Ectodermal cell (in vitro differentiated cells): ENCODE measurements around the gene RIT2.
"Not testable (repeated sequence)": the region's sequence is repeated elsewhere in the genome, so short reads cannot be mapped to it uniquely, and the experiment has no call there.

Experiments used
- H3K27ac ChIP-seq: 2 replicates; pipeline ENCODE4 v1.7.0; 2013; ENCODE audit warnings: mild to moderate bottlenecking, low read depth, low read length; ENCODE audit not compliant: insufficient read depth, poor library complexity, severe bottlenecking
- H3K27me3 ChIP-seq: 2 replicates; pipeline ENCODE4 v1.7.0; 2013; ENCODE audit warnings: mild to moderate bottlenecking, low read length; ENCODE audit not compliant: insufficient read depth, control insufficient read depth, poor library complexity, severe bottlenecking
- H3K36me3 ChIP-seq: one replicate; pipeline ENCODE4 v1.7.0; 2013; ENCODE audit warnings: low read length; ENCODE audit not compliant: control insufficient read depth, insufficient read depth
- H3K4me1 ChIP-seq: one replicate; pipeline ENCODE4 v1.7.0; 2013; ENCODE audit warnings: low read length; ENCODE audit not compliant: control insufficient read depth, insufficient read depth
- H3K4me3 ChIP-seq: 2 replicates; pipeline ENCODE4 v1.7.0; 2013; ENCODE audit warnings: low read depth, low read length, control low read depth; ENCODE audit not compliant: insufficient read depth
- H3K9me3 ChIP-seq: 2 replicates; pipeline ENCODE4 v1.7.0; 2013; ENCODE audit warnings: mild to moderate bottlenecking, low read length, moderate library complexity; ENCODE audit not compliant: control insufficient read depth
- WGBS, 2 experiments: methylation state at CpG; one replicate each; pipeline ENCODE4 v1.1.7; 2013; ENCODE audit warnings: missing lambda C conversion rate in 2 of 2; 5-methylcytosine and 5-hydroxymethylcytosine counted together

Gene RIT2

DNA sequence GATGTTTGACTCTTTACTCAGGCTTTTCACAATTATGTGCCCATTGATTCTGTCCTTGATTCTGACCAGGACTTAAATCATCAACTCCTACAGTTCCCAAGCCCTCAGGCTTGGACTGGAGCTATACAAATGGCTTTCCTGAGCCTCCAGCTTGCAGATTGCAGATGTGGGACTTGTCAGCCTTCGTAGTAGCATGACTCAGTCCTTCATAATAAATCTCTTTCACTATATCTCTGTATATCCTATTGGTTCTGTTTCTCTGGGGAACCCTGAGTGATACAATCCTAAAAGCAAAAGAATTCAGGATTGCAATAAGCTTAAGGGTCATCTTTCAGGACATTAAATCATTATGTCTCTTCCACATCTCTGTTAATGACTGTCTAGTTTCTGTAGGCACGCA, 356.6 kb downstream of the RIT2 start:
- no peaks in the 10 kb centered on the region for H3K9me3 ChIP-seq
- no peaks in the 10 kb centered on the region for H3K36me3 ChIP-seq
- no peaks in the 10 kb centered on the region for H3K27me3 ChIP-seq
- H3K4me3 ChIP-seq, result no peak overlapping the region
- H3K4me1 ChIP-seq, result no peaks in the 10 kb centered on the region
- H3K27ac ChIP-seq, result no peak overlapping the region
- WGBS, 2 experiments, result 93 to 100% methylated on average over 2 of the region's 2 CpGs

DNA sequence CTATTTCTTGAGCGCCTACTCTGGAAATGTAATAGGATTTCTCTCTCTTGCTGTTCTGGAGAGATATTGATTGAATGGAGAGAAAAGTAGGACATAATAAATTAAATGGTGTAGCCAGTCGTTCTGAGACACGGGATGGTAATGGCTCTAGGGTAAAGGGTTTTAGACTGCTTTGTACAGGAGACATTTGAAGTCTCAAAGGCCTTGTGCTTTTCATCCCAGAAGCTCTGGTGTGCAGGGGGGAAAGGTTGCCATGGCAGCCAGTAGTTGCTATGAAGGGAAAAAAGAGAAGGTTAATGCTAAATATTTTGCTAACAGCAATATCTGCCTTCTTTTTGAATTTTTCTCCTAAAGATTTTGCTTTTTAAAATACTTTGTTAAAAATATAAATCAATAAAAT, 359.3 kb downstream of the RIT2 start:
- no peaks in the 10 kb centered on the region for H3K27me3 ChIP-seq
- 94 to 95% methylated on average over 3 of the region's 3 CpGs for WGBS, 2 experiments
- H3K27ac ChIP-seq, result no peak overlapping the region
- H3K4me1 ChIP-seq, result no peaks in the 10 kb centered on the region
- no peak overlapping the region for H3K4me3 ChIP-seq
- H3K9me3 ChIP-seq, result no peaks in the 10 kb centered on the region
- H3K36me3 ChIP-seq, result no peaks in the 10 kb centered on the region

DNA sequence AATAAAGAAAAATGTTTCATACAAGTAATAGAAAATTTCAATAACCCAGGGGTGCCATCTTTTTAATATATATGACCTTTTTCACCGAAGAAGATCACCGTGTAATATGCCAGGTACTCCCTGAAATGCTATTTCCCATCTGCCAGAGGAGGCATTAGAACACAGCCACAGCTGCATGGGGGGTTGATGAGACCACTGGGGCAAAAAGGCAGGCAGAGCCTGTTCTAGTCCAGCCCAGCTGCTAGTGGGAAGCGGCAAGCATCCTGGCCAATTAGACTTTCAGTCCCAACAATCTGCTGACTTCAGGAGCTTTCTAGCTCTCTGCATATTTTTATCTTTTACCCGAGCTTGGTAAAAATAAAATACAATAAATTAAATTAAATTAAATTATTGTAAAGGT, 362.6 kb downstream of the RIT2 start:
- no peaks in the 10 kb centered on the region for H3K9me3 ChIP-seq
- no peaks in the 10 kb centered on the region for H3K36me3 ChIP-seq
- H3K27me3 ChIP-seq, result no peaks in the 10 kb centered on the region
- no peak overlapping the region for H3K27ac ChIP-seq
- WGBS, 2 experiments, result 84 to 85% methylated on average over 3 of the region's 4 CpGs
- no peaks in the 10 kb centered on the region for H3K4me1 ChIP-seq
- no peak overlapping the region for H3K4me3 ChIP-seq

DNA sequence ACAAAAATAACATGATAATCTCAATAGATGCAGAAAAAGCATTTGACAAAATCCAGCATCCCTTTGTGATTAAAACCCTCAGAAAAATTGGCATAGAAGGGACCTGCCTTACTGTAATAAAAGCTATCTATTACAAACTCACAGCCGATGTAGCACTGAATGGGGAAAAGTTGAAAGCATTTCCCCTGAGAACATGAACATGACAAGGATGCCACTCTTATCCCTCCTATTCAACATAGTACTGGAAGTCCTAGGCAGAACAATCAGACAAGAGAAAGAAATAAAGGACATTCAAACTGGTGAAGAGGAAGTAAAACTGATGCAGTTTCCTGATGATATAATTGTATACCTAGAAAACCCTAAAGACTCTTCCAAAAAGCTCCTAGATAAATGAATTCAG, 368.7 kb downstream of the RIT2 start:
- Histone ChIP-seq H3K27ac (no peak overlapping the region), H3K27me3 (no peaks in the 10 kb centered on the region), H3K4me1 (no peaks in the 10 kb centered on the region), H3K9me3 (no peaks in the 10 kb centered on the region), H3K36me3 (no peaks in the 10 kb centered on the region), H3K4me3 (no peak overlapping the region)
- 77 to 80% methylated on average over 1 of the region's 1 CpG for WGBS, 2 experiments

DNA sequence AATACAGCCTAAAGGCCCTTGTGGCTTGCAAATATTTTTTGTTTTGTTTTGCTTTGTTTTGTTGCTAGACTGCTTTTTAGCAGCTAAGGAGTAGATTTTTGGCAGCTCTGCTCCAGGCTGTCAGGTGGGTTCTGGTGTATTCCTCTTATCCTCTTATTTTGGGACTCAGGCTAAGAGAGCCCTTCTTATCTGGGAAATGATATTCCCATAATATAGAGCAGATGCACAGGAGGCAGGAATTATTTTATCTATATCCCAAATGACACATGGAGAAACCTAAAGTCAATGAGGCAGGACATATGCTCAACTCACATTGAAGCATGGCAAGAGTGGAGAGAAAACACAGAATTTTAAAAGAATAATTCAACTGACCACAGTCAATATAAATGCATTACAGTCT, 369.6 kb downstream of the RIT2 start:
- no peaks in the 10 kb centered on the region for H3K9me3 ChIP-seq
- H3K36me3 ChIP-seq, result no peaks in the 10 kb centered on the region
- H3K27ac ChIP-seq, result no peak overlapping the region
- H3K4me3 ChIP-seq, result no peak overlapping the region
- no peaks in the 10 kb centered on the region for H3K27me3 ChIP-seq
- H3K4me1 ChIP-seq, result no peaks in the 10 kb centered on the region

DNA sequence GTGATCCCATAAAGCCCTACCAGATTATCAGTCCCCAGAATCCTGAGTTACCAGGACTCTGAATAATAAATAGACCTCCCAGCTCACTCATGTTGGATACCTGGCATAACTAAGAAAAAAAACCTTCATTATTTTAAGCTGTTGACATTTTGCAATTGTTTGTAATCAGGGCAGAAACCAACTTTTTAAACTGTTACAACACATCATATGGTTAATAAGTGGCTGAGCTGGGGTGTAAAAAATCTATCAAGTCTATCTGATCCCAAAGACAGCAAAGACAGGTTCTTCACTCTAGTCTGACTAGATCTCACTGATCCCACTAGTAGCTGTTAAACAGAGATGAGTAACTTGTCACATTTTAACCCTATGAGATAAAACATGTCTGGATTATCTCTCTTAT, 370.3 kb downstream of the RIT2 start:
- no peak overlapping the region for H3K27ac ChIP-seq
- no peaks in the 10 kb centered on the region for H3K36me3 ChIP-seq
- H3K4me3 ChIP-seq, result no peak overlapping the region
- no peaks in the 10 kb centered on the region for H3K9me3 ChIP-seq
- no peaks in the 10 kb centered on the region for H3K27me3 ChIP-seq
- no peaks in the 10 kb centered on the region for H3K4me1 ChIP-seq

DNA sequence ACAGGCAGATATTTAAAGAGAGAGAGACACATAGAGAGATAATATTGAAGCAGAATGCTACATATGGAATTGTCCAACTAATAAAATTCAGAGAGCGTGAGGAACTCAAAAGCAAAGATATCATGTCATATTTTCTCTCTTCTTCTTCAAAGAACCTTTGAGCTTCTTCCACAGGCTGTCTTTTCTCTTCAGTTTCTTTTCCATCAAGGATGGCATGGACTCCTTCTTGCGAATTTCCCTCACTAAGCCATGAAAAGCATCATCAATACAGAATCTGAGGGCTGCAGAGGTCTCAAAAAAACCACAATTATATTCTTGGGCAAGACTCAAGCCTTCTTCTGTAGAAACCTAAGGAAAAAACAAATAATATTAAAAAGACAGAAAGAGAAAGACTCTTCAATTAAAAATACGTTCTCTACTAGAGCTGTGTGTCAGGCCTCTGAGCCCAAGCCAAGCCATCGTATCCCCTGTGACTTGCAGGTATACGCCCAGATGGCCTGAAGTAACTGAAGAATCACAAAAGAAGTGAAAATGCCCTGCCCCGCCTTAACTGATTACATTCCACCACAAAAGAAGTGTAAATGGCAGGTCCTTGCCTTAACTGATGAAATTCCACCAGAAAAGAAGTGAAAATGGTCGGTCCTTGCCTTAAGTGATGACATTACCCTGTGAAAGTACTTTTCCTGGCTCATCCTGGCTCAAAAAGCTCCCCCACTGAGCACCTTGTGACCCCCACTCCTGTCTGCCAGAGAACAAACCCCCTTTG, 371.9 kb downstream of the RIT2 start:
- Histone ChIP-seq H3K36me3 (no peaks in the 10 kb centered on the region), H3K4me1 (no peaks in the 10 kb centered on the region), H3K9me3 (no peaks in the 10 kb centered on the region), H3K27ac (no peak overlapping the region), H3K27me3 (no peaks in the 10 kb centered on the region), H3K4me3 (no peak overlapping the region)
- 49 to 55% methylated on average over 7 of the region's 7 CpGs for WGBS, 2 experiments

DNA sequence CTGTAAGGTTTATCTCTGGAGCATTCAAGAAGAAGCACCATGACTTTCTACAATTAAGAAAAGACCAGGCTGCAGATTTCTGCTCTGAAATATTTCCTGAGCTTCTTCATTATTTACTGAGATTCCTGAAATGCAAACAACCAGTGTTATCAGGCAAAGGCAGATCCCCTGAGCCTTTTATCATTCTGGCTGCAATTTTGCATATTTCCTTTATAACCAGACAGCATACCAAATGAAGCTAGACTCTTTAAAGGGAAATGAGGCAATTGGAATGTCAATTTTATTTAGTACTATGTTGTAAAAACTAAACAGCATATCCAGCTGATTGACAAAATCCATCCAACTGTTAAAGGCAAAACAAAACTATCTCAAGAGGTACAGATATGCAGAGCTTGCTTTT, 372.5 kb downstream of the RIT2 start:
- no peak overlapping the region for H3K27ac ChIP-seq
- no peaks in the 10 kb centered on the region for H3K4me1 ChIP-seq
- no peaks in the 10 kb centered on the region for H3K27me3 ChIP-seq
- no peak overlapping the region for H3K4me3 ChIP-seq
- H3K36me3 ChIP-seq, result no peaks in the 10 kb centered on the region
- H3K9me3 ChIP-seq, result no peaks in the 10 kb centered on the region

DNA sequence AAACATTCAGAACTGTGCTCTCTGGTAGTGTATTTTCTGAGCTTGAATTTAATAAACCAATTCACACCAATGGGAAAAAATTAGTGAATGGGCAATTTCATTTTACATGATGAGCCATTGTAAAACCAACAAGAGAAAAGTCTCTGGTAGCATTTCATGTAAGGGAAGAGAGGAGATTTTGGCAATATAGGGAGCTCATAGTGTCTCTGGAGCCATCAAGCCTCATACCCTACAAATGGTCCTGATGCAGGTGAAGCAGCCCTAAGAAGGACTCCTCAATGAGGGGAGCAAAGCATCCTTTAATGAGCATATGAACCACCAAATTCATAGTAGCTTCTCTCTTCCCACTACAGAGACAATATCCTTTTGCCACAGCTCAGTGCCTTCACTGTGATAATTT, 373.0 kb downstream of the RIT2 start:
- Histone ChIP-seq H3K36me3 (no peaks in the 10 kb centered on the region), H3K4me1 (no peaks in the 10 kb centered on the region), H3K9me3 (no peaks in the 10 kb centered on the region), H3K27ac (no peak overlapping the region), H3K4me3 (no peak overlapping the region), H3K27me3 (no peaks in the 10 kb centered on the region)

DNA sequence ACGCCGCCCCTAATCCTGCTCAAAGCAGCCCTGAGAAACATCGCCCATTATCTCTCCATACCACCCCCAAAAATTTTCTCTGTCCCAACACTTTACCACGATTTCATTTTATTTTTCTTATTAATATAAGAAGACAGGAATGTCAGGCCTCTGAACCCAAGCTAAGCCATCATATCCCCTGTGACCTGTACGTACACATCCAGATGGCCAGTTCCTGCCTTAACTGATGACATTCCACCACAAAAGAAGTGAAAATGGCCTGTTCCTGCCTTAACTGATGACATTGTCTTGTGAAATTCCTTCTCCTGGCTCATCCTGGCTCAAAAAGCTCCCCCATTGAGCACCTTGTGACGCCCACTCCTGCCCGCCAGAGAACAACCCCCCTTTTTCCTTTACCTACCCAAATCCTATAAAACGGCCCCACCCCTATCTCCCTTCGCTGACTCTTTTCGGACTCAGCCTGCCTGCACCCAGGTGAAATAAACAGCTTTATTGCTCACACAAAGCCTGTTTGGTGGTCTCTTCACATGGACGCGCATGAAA, 373.6 kb downstream of the RIT2 start:
- 63% methylated on average over 11 to 12 of the region's 12 CpGs for WGBS, 2 experiments
- H3K27me3 ChIP-seq, result not testable (repeated sequence)

DNA sequence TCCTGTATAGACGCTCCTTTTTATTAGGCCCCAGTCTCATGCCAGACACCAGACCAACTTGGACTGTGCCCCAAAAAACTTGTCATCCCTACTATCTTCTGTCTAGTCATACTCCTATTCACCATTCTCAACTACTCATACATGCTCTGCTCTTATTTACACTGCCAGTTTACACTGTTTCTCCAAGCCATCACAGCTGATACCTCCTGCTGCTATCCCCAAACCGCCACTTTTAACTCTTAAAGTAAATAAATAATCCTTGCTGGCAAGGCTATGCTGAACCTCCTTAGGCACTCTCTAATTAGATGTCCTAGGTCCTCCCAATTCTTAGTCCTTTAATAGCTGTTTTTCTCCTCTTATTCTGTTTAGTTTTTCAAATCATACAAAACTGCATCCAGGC, 374.2 kb downstream of the RIT2 start:
- H3K27ac ChIP-seq, H3K9me3 ChIP-seq, H3K4me1 ChIP-seq, H3K4me3 ChIP-seq, H3K36me3 ChIP-seq, H3K27me3 ChIP-seq: not testable (repeated sequence)
- 27 to 51% methylated on average over 2 of the region's 2 CpGs for WGBS, 2 experiments

More for the DNA sequence above, 373.6 kb downstream of the RIT2 start:
- not testable (repeated sequence) for H3K9me3 ChIP-seq, H3K4me1 ChIP-seq, H3K36me3 ChIP-seq, H3K4me3 ChIP-seq, H3K27ac ChIP-seq
